Activated CD8-positive, alpha-beta T cell treated with anti-CD3 and anti-CD28 coated beads, Interleukin-2, amount 10 ng/mL, durations not matched to agents 7 days and 5 days (primary cell): Measurements from ENCODE around the gene PUS1. TPM values are rescaled to one million over a fixed set of nuclear protein-coding genes. Genes with fewer than 3 reads are reported as not detected.

Experiments
- ATAC-seq: fragments of 150-1000 bp; cut with Tn5 transposase; one replicate; pipeline ENCODE4 v1.10.0; 2021; ENCODE audit warnings: moderate library complexity
- CTCF ChIA-PET: fragments of 350-600 bp; sonication (Branson Sonifier 250); formaldehyde crosslinking; loops from one replicate; lab custom pipeline; 2021; ENCODE audit warnings: antibody characterized with exemption; lab: Charles Lee
- POLR2A ChIA-PET: fragments of 350-600 bp; sonication (Branson Sonifier 250); formaldehyde crosslinking; loops from one replicate; lab custom pipeline; 2021; ENCODE audit warnings: antibody characterized with exemption; lab: Charles Lee
- DNase-seq: peaks from one replicate; pipeline ENCODE4 v3.0.0-alpha.2; 2020
- H3K27ac Mint-ChIP-seq: one replicate; pipeline ENCODE4 v1.8.0; 2021; ENCODE audit warnings: mild to moderate bottlenecking, mixed read lengths
- H3K27me3 Mint-ChIP-seq: one replicate; pipeline ENCODE4 v1.8.0; 2021; ENCODE audit warnings: low read depth, mixed read lengths
- H3K36me3 Mint-ChIP-seq: one replicate; pipeline ENCODE4 v1.8.0; 2021; ENCODE audit warnings: low read depth, mixed read lengths
- H3K4me1 Mint-ChIP-seq: one replicate; pipeline ENCODE4 v1.8.0; 2021; ENCODE audit warnings: low read depth, mixed read lengths
- H3K4me3 Mint-ChIP-seq: one replicate; pipeline ENCODE4 v1.8.0; 2021; ENCODE audit warnings: mild to moderate bottlenecking, mixed read lengths
- H3K9me3 Mint-ChIP-seq: one replicate; pipeline ENCODE4 v1.8.0; 2022; ENCODE audit warnings: mixed read lengths; ENCODE audit not compliant: insufficient read depth
- total RNA-seq, 2 experiments: library from RNA; stranded (reverse); gene quantifications; one replicate each; pipeline ENCODE4 v1.2.3, GENCODE V29; 2021

PUS1 gene
- total RNA-seq, 2 experiments from 2014 or later, result 57.3 to 64.7 TPM

DNA sequence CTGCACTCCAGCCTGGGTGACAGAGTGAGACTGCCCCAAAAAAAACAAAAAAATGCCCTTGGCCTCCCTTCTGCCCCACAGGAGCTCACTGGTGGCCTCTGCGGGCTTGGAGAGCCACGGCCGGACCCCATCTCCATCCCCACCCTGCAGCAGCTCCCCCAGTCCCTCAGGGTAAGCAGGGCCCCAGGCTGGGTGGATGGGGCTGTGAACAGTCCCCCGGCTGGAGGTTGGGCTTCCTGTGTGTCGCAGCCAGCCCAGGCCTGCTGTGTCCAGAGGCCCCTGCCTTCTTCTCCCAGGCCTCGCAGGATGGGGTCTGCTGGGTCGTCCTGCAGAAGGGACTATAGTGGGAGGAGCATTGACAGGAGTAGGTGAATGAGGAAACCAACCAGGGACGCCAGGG lies 15.4 kb upstream of the PUS1 start:
- Mint-ChIP-seq H3K4me3 (no peak overlapping the region), H3K27ac (no peak overlapping the region), H3K9me3 (no peaks in the 10 kb centered on the region), H3K4me1 (no peaks in the 10 kb centered on the region), H3K36me3 (no peaks in the 10 kb centered on the region), H3K27me3 (no peaks in the 10 kb centered on the region)
- DNase-seq, result no peak
- POLR2A ChIA-PET, result no interaction called here
- CTCF ChIA-PET, result no interaction called here
- ATAC-seq, result no peak

DNA sequence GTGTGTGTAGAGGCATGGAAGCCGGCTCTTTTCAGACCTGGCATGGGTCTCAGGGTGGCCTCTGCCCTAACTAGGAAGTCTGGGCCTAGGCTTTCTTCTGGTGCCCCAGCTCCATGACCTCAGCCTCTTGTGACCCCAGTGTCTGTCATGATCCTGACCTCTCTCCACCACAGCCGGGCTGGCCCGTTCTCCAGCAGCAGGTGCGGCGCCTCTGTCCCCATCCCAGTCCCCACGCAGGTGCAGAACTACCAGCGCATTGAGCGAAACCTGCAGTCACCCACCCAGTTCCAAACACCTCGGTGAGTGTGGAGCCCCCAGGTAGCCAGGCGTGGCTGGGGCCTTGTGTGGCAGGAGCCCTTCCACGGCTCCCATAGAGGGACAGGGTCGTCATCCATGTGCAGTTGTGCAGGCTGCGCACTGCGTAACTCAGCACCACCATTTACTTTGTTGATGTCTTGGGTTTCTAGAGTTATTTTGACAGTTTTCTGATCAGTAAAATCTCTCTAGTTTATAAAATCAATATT lies 14.8 kb upstream of the PUS1 start:
- Mint-ChIP-seq H3K4me3 (no peak overlapping the region), H3K27ac (no peak overlapping the region), H3K9me3 (no peaks in the 10 kb centered on the region), H3K36me3 (no peaks in the 10 kb centered on the region), H3K4me1 (no peaks in the 10 kb centered on the region), H3K27me3 (no peaks in the 10 kb centered on the region)
- ChIA-PET POLR2A (no interaction called here), CTCF (no interaction called here)
- ATAC-seq (no peak), DNase-seq (no peak)

DNA sequence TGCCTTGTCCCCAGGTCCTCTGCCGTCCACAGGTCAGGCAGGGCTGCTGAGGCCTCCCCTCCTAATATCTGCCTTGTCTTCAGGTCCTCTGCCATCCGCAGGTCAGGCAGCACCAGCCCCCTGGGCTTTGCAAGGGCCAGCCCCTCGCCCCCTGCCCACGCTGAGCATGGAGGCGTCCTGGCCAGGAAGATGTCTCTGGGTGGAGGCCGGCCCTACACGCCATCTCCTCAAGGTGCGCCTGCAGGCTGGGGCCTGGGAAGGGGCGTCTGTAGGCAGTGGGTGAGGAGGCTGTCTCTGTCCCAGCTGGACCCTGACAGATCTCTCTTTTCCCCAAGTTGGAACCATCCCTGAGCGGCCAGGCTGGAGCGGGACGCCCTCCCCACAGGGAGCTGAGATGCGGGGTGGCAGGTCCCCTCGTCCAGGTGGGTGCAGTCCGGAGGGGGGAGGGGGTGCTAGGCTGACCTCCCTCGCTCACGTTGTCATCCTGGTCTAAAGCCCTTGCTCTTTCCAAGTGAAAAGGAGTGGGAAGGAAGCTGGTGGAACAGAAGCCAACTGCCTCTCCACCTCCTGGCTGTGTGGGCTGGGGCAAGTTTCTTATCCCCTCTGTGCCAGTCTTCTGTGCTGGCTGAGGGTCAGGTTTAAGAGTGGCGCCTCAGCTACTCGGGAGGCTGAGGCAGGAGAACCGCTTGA lies 13.9 kb upstream of the PUS1 start:
- no peaks in the 10 kb centered on the region for H3K9me3 Mint-ChIP-seq
- H3K4me3 Mint-ChIP-seq, result no peak overlapping the region
- DNase-seq (no peak), ATAC-seq (no peak)
- H3K27me3 Mint-ChIP-seq, result no peaks in the 10 kb centered on the region
- H3K36me3 Mint-ChIP-seq, result no peaks in the 10 kb centered on the region
- no peak overlapping the region for H3K27ac Mint-ChIP-seq
- ChIA-PET CTCF (no interaction called here), POLR2A (no interaction called here)
- H3K4me1 Mint-ChIP-seq, result no peaks in the 10 kb centered on the region

DNA sequence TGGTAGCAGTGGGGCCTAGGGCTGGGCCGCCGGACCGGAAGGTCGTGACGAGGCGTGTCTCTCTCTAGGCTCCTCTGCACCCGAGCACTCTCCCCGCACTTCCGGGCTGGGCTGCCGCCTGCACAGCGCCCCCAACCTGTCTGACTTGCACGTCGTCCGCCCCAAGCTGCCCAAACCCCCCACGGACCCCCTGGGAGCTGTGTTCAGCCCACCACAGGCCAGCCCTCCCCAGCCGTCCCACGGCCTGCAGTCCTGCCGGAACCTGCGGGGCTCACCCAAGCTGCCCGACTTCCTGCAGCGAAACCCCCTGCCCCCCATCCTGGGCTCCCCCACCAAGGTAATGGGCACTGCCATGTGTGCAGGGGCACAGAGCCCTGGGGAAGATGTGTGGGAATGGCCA lies 13.3 kb upstream of the PUS1 start:
- ChIA-PET POLR2A (no interaction called here), CTCF (no interaction called here)
- ATAC-seq (no peak), DNase-seq (no peak)
- Mint-ChIP-seq H3K9me3 (no peaks in the 10 kb centered on the region), H3K36me3 (no peaks in the 10 kb centered on the region), H3K4me1 (no peaks in the 10 kb centered on the region), H3K27ac (no peak overlapping the region), H3K4me3 (no peak overlapping the region), H3K27me3 (no peaks in the 10 kb centered on the region)

DNA sequence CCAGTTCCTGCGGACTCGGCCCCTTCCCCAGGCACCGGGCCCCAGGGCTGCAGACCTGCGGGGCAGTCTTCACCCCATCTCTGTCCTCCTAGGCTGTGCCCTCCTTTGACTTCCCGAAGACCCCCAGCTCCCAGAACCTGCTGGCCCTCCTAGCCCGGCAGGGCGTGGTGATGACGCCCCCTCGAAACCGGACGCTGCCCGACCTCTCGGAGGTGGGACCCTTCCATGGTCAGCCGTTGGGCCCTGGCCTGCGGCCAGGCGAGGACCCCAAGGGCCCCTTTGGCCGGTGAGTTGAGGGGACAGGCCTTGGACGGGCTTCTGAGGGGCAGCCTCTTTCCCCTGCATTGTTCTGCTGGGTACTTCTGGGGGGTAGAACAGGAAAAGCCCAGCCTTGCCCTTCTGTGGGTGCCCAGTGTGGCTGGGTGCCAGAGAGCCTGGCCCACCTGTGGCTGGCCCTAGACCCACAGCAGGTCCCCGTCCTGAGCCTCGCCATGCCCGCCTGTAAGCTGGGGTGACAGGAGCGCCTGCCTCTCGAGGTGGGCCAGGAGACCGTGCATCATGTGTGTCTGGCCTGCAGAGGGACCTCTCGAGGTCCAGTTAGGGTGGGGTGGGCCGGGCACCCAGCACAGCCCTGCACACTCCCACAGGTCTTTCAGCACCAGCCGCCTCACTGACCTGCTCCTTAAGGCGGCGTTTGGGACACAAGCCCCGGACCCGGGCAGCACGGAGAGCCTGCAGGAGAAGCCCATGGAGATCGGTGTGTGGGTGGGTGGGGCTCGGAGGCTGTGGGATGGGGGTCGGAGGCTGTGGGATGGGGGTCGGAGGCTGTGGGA lies 12.6 kb upstream of the PUS1 start:
- ChIA-PET POLR2A (no interaction called here), CTCF (no interaction called here)
- ATAC-seq (no peak), DNase-seq (no peak)
- Mint-ChIP-seq H3K27ac (no peak overlapping the region), H3K27me3 (no peaks in the 10 kb centered on the region), H3K36me3 (no peaks in the 10 kb centered on the region), H3K4me1 (no peaks in the 10 kb centered on the region), H3K9me3 (no peaks in the 10 kb centered on the region), H3K4me3 (no peak overlapping the region)

DNA sequence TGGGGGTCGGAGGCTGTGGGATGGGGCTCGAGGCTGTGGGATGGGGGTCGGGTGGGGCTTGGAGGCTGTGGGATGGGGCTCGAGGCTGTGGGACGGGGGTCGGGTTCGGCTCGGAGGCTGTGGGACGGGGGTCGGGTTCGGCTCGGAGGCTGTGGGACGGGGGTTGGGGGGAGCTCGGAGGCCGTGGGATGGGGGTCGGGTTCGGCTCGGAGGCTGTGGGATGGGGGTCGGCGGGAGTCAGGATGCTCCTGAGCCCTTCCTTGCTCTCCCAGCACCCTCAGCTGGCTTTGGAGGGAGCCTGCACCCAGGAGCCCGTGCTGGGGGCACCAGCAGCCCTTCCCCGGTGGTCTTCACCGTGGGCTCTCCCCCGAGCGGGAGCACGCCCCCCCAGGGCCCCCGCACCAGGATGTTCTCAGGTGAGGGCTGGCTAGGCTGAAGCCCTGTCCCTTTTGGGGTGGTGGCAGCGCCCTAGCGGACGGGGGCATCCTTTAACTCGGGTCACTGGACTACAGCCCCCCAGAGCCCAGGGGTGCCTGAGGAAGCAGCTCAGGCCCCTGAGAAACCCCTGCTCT lies 11.9 kb upstream of the PUS1 start:
- POLR2A ChIA-PET, result no interaction called here
- no peak overlapping the region for H3K27ac Mint-ChIP-seq
- DNase-seq (no peak), ATAC-seq (no peak)
- no peak overlapping the region for H3K4me3 Mint-ChIP-seq
- H3K9me3 Mint-ChIP-seq, result no peaks in the 10 kb centered on the region
- no peaks in the 10 kb centered on the region for H3K27me3 Mint-ChIP-seq
- H3K4me1 Mint-ChIP-seq, result no peaks in the 10 kb centered on the region
- H3K36me3 Mint-ChIP-seq, result no peaks in the 10 kb centered on the region
- CTCF ChIA-PET, result no interaction called here

DNA sequence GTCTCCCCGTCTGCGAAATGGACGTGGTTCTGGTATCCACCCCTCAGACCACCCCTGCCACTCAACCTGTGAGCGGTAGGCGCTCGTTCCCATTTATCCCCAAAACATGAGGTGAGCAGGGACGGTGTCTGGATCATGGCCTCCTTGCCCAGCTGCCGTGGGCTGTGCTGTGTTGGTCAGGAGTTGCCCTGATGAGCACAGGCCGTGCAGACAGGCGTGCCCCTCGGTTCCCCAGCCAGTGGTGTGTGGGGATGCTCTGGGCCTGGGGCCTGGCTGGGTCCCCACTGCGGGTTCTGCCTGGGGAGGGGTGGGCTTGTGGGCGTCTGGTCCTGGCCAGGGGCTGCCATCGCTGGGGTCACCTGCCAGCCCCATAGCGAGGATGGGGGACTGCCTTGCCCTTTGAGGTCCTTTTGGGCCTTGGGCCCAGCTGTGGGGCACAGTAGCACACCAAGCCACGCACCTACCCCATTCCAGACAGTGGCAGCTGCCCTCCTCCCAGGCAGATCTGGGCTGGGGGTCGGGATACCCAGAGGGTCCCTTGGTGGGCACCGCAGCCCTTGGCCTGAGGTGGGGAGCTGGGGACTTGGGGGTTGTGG lies 11.3 kb upstream of the PUS1 start:
- no peaks in the 10 kb centered on the region for H3K9me3 Mint-ChIP-seq
- H3K4me1 Mint-ChIP-seq, result no peaks in the 10 kb centered on the region
- ChIA-PET POLR2A (no interaction called here), CTCF (no interaction called here)
- DNase-seq, result no peak
- no peak for ATAC-seq
- H3K27ac Mint-ChIP-seq, result no peak overlapping the region
- H3K36me3 Mint-ChIP-seq, result no peaks in the 10 kb centered on the region
- no peaks in the 10 kb centered on the region for H3K27me3 Mint-ChIP-seq
- no peak overlapping the region for H3K4me3 Mint-ChIP-seq

DNA sequence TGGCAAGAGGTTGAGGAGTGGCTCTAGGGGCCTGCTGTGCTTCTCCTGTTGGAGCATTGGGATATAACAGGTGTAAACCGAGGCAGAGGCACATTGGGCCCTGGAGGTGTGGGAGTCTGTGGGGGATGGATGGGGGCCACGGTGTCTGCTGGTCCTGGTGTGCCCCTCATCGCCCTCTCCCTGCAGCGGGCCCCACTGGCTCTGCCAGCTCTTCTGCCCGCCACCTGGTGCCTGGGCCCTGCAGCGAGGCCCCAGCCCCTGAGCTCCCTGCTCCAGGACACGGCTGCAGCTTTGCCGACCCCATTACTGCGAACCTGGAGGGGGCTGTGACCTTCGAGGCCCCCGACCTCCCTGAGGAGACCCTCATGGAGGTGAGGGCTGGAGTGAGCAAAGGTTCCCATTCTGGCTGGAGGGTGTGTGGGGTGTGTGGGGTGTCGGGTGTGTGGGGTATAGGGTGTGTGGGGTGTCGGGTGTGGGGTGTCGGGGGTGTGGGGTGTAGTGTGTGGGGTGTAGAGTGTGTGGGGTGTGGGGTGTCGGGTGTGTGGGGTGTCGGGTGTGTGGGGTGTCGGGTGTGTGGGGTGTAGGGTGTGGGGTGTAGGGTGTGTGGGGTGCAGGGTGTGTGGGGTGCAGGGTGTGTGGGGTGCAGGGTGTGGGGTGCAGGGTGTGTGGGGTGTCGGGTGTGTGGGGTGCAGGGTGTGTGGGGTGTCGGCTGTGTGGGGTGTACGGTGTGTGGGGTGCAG lies 10.6 kb upstream of the PUS1 start:
- no peak overlapping the region for H3K4me3 Mint-ChIP-seq
- H3K27me3 Mint-ChIP-seq, result no peaks in the 10 kb centered on the region
- no peak for DNase-seq
- ATAC-seq, result no peak
- H3K27ac Mint-ChIP-seq, result no peak overlapping the region
- H3K36me3 Mint-ChIP-seq, result no peaks in the 10 kb centered on the region
- no peaks in the 10 kb centered on the region for H3K4me1 Mint-ChIP-seq
- ChIA-PET CTCF (no interaction called here), POLR2A (no interaction called here)
- H3K9me3 Mint-ChIP-seq, result no peaks in the 10 kb centered on the region

DNA sequence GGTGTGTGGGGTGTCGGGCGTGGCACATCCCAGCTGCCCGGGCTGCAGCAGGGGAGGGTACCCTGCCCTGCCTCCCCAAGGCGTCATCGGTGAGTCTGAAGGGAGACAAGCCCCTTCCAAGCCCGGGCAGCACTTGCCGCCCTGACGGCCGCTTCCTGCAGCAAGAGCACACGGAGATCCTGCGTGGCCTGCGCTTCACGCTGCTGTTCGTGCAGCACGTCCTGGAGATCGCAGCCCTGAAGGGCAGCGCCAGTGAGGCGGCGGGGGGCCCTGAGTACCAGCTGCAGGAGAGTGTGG lies 10.1 kb upstream of the PUS1 start:
- CTCF ChIA-PET, result no interaction called here
- no peak overlapping the region for H3K4me3 Mint-ChIP-seq

DNA sequence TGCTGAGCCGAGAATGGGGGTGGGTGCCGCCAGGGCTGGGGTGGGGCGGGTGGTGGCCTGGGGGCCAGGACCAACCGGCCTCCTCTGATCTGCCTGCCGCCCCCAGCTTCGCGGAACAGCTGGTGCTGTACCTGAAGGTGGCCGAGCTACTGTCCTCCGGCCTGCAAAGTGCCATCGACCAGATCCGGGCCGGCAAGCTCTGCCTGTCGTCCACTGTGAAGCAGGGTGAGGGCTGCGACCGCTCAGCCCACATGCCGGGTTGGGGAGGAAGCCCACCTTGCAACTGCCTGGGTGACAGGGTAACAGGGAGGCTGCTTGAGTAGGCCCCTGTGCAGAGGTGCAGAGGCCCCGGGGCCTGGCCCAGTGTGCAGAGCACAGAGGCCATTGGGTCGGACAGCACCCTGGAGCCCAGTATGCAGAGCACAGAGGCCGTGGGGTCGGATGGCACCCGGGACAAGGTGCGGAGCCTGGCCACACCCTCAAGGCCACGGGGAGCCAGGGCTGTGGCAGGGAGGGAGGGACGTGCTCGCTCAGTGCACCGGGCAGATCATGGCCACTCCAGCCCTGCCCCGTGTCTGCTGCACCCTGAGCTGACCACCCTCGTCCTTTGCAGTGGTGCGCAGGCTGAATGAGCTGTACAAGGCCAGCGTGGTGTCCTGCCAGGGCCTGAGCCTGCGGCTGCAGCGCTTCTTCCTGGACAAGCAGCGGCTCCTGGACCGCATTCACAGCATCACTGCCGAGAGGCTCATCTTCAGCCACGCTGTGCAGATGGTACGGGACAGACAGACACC lies 9.5 kb upstream of the PUS1 start:
- Mint-ChIP-seq H3K36me3 (no peaks in the 10 kb centered on the region), H3K4me1 (peaks cover 2% of the 10 kb centered on the region), H3K27me3 (no peaks in the 10 kb centered on the region), H3K9me3 (no peaks in the 10 kb centered on the region), H3K4me3 (no peak overlapping the region), H3K27ac (no peak overlapping the region)
- CTCF ChIA-PET, result no interaction called here
- no peak for DNase-seq
- POLR2A ChIA-PET, result no interaction called here
- ATAC-seq, result no peak

More for the DNA sequence above, 10.1 kb upstream of the PUS1 start:
- Mint-ChIP-seq H3K36me3 (no peaks in the 10 kb centered on the region), H3K27ac (no peak overlapping the region), H3K27me3 (no peaks in the 10 kb centered on the region), H3K4me1 (no peaks in the 10 kb centered on the region), H3K9me3 (no peaks in the 10 kb centered on the region)
- POLR2A ChIA-PET, result no interaction called here
- ATAC-seq, result no peak
- DNase-seq, result no peak

DNA sequence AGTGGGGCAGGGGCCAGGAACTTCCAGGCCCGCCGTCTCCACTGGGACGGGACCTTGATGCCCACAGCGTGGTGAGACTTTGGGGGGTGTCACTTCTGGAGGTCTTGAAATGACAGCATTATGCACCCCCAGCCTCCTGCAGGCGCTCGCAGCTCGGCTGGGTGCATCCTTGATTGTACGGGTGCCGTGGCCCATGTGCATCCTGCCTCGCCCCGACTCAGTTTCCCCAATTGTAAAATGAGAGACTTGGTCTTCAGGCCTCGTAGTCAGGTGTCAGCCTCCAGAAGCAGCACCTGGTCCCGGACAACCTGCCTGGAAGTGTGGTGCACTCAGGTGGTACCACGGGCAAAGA lies 8.9 kb upstream of the PUS1 start:
- CTCF ChIA-PET, result no interaction called here
- H3K27ac Mint-ChIP-seq, result no peak overlapping the region
- no peaks in the 10 kb centered on the region for H3K9me3 Mint-ChIP-seq
- H3K27me3 Mint-ChIP-seq, result no peaks in the 10 kb centered on the region
- ATAC-seq (no peak), DNase-seq (no peak)
- POLR2A ChIA-PET, result no interaction called here
- H3K4me3 Mint-ChIP-seq, result no peak overlapping the region
- H3K36me3 Mint-ChIP-seq, result no peaks in the 10 kb centered on the region
- H3K4me1 Mint-ChIP-seq, result peaks cover 8% of the 10 kb centered on the region
